ENCODE data around the gene NDUFS8.

DNA sequence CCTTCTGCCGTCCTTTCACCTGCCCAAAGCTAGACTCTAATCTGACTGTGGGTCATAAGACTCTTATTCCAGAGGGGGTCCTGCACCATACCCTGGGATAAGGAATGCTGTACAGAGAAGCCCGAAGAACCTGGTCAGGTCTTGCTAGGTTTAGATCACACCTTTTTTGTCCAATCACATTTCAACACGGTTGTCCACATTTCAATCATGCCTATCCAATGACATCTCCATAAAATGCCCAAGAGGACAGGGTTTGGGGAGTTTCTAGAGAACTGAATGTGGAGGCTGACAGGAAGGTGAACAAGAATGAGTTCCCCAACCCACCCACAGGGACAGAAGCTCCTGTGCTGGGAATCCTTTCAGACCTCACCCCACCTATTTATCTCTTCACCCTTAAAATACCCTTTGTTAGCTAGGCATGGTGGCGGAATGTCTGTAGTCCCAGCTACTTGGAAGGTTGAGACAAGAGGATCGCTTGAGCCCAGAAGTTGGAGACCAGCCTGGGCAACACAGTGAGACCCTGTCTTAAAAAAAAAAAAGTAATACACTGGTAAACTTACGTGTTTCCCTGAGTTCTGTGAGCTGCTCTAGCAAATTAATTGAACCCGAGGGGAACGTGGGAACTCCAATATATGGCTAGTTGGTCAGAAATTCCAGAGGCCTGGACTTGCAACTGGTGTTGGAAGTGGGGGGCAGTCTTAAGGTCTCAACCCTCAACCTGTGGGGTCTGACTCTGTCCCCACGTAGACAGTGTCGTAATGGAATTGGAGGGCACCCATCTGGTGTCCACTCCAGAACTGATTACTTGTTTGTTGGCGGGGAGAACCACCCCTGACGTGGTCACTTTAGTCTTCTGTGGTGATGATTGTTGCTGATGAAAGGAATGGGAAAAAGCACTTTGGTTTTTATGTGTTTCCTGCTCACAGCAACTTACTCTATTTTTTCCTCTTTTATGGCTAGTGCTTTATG, 26.1 kb downstream of the NDUFS8 start:
- TF ChIP-seq, protein P1, sequence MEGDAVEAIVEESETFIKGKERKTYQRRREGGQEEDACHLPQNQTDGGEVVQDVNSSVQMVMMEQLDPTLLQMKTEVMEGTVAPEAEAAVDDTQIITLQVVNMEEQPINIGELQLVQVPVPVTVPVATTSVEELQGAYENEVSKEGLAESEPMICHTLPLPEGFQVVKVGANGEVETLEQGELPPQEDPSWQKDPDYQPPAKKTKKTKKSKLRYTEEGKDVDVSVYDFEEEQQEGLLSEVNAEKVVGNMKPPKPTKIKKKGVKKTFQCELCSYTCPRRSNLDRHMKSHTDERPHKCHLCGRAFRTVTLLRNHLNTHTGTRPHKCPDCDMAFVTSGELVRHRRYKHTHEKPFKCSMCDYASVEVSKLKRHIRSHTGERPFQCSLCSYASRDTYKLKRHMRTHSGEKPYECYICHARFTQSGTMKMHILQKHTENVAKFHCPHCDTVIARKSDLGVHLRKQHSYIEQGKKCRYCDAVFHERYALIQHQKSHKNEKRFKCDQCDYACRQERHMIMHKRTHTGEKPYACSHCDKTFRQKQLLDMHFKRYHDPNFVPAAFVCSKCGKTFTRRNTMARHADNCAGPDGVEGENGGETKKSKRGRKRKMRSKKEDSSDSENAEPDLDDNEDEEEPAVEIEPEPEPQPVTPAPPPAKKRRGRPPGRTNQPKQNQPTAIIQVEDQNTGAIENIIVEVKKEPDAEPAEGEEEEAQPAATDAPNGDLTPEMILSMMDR (IDR thresholded peaks at IDR 0.05): no peak
- TF ChIP-seq POLR2A (IDR thresholded peaks at IDR 0.05): no peak
